Activated naive CD8-positive, alpha-beta T cell treated with anti-CD3 and anti-CD28 coated beads, Interleukin-2, amount 50 U/mL, for 24 hours (primary cell): ENCODE results near the gene CLEC4M.
"Not testable (repeated sequence)": the region's sequence is repeated elsewhere in the genome, so short reads cannot be mapped to it uniquely, and the experiment has no call there.

Experiments
- ATAC-seq: fragments of 150-1000 bp; cut with Tn5 transposase; one replicate; pipeline ENCODE4 v1.10.0; 2021
- DNase-seq: peaks from one replicate; pipeline ENCODE4 v3.0.0; 2021
- H3K27ac Mint-ChIP-seq: one replicate; pipeline ENCODE4 v1.8.0; 2021; ENCODE audit warnings: mild to moderate bottlenecking, mixed read lengths
- H3K27me3 Mint-ChIP-seq: one replicate; pipeline ENCODE4 v1.8.0; 2021; ENCODE audit warnings: mixed read lengths
- H3K36me3 Mint-ChIP-seq: one replicate; pipeline ENCODE4 v1.8.0; 2021; ENCODE audit warnings: low read depth, mixed read lengths
- H3K4me1 Mint-ChIP-seq: one replicate; pipeline ENCODE4 v1.8.0; 2021; ENCODE audit warnings: mixed read lengths
- H3K4me3 Mint-ChIP-seq: one replicate; pipeline ENCODE4 v1.8.0; 2021; ENCODE audit warnings: mild to moderate bottlenecking, moderate library complexity, mixed read lengths
- H3K9me3 Mint-ChIP-seq: one replicate; pipeline ENCODE4 v1.8.0; 2021; ENCODE audit warnings: mixed read lengths

Gene CLEC4M

GRCh38 chr19:7746903-7747884, 15.8 kb upstream of the CLEC4M start, which contains the start of gene CD209:
Gene CD209 (minus strand): TSS chr19:7747534. CDS start chr19:7747511, 23 bp downstream.
- H3K27me3 Mint-ChIP-seq = peaks cover 22% of the 10 kb centered on the region
- no peak for ATAC-seq
- peak within 1 kb of the TSS; percentile 44 for H3K27ac Mint-ChIP-seq
- no peak within 1 kb of the TSS for H3K4me3 Mint-ChIP-seq
- peaks cover 10% of the 10 kb centered on the region for H3K36me3 Mint-ChIP-seq
- peaks cover 40% of the 10 kb centered on the region for H3K4me1 Mint-ChIP-seq
- no peak for DNase-seq
- H3K9me3 Mint-ChIP-seq = peaks cover 12% of the 10 kb centered on the region

DNA sequence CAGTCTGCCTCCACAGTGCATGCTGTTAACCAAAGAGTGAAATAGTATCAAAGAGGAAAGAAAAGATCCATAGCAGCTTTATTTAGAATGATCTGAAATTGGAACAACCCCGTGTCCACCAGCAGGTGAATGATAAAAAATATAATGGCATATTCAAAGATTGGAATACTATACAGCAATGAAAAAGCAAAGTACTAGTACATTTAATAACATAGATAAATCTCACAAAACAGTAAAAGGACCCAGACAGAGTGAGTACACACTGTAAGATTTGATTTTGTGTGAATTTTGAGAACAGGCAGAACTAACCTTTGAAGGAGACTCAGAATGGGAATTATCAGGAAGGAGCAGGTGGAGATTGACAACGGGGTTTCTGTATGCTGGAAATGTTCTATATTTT, 14.9 kb upstream of the CLEC4M start:
- peaks cover 44% of the 10 kb centered on the region for H3K4me1 Mint-ChIP-seq
- no peak overlapping the region for H3K27ac Mint-ChIP-seq
- peaks cover 15% of the 10 kb centered on the region for H3K9me3 Mint-ChIP-seq
- H3K4me3 Mint-ChIP-seq = no peak overlapping the region
- H3K36me3 Mint-ChIP-seq = peaks cover 15% of the 10 kb centered on the region
- ATAC-seq (no peak), DNase-seq (no peak)
- H3K27me3 Mint-ChIP-seq = peaks cover 16% of the 10 kb centered on the region

- Mint-ChIP-seq H3K27ac (no peak overlapping the region), H3K9me3 (peaks cover 19% of the 10 kb centered on the region), H3K36me3 (peaks cover 19% of the 10 kb centered on the region), H3K4me3 (no peak overlapping the region), H3K27me3 (peaks cover 14% of the 10 kb centered on the region), H3K4me1 (peaks cover 43% of the 10 kb centered on the region)
- ATAC-seq = no peak
- DNase-seq = no peak
These were observed 14.3 kb upstream of the CLEC4M start for GRCh38 chr19:7748756-7749155.

- Mint-ChIP-seq H3K4me1 (peaks cover 43% of the 10 kb centered on the region), H3K27ac (peak overlapping the region; percentile 81), H3K36me3 (peaks cover 29% of the 10 kb centered on the region), H3K27me3 (peaks cover 19% of the 10 kb centered on the region), H3K9me3 (peaks cover 42% of the 10 kb centered on the region), H3K4me3 (no peak overlapping the region)
- peak; percentile 35 for DNase-seq
- peak; percentile 98 for ATAC-seq
These were observed 11.8 kb upstream of the CLEC4M start for GRCh38 chr19:7751157-7751783.

GRCh38 chr19:7756258-7756657, 6.8 kb upstream of the CLEC4M start:
- peaks cover 9% of the 10 kb centered on the region for H3K27me3 Mint-ChIP-seq
- no peak overlapping the region for H3K27ac Mint-ChIP-seq
- ATAC-seq (no peak), DNase-seq (no peak)
- peaks cover 60% of the 10 kb centered on the region for H3K9me3 Mint-ChIP-seq
- H3K4me1 Mint-ChIP-seq = peaks cover 26% of the 10 kb centered on the region
- H3K36me3 Mint-ChIP-seq = peaks cover 47% of the 10 kb centered on the region
- H3K4me3 Mint-ChIP-seq = no peak overlapping the region

- Mint-ChIP-seq H3K4me1 (peaks cover 16% of the 10 kb centered on the region), H3K36me3 (peaks cover 42% of the 10 kb centered on the region), H3K9me3 (peaks cover 58% of the 10 kb centered on the region), H3K4me3 (no peak overlapping the region), H3K27ac (no peak overlapping the region), H3K27me3 (peaks cover 11% of the 10 kb centered on the region)
- no peak for DNase-seq
- no peak for ATAC-seq
These were observed 5.7 kb upstream of the CLEC4M start for GRCh38 chr19:7757358-7757757.

DNA sequence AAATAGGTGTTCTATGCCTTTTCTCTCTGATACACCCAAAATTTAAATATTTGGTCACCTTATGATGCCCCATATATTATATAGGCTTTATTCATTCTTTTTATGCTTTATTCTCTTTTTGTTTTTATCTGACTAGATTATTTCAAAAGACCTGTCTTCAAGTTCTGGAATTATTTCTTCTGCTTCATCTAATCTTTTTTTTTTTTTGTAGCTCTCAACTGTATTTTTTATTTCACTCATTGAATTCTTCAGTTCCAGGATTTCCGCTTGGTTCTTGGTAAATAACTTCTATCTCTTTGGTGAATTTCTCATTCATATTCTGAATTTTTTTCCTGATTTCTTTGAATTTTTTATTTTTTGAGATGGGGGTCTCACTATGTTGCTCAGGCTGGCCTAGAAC, 3.9 kb upstream of the CLEC4M start:
- ATAC-seq = no peak
- peaks cover 34% of the 10 kb centered on the region for H3K36me3 Mint-ChIP-seq
- H3K4me1 Mint-ChIP-seq = peaks cover 10% of the 10 kb centered on the region
- no peak for DNase-seq
- H3K27me3 Mint-ChIP-seq = peaks cover 15% of the 10 kb centered on the region
- peaks cover 48% of the 10 kb centered on the region for H3K9me3 Mint-ChIP-seq
- no peak overlapping the region for H3K27ac Mint-ChIP-seq
- no peak overlapping the region for H3K4me3 Mint-ChIP-seq

DNA sequence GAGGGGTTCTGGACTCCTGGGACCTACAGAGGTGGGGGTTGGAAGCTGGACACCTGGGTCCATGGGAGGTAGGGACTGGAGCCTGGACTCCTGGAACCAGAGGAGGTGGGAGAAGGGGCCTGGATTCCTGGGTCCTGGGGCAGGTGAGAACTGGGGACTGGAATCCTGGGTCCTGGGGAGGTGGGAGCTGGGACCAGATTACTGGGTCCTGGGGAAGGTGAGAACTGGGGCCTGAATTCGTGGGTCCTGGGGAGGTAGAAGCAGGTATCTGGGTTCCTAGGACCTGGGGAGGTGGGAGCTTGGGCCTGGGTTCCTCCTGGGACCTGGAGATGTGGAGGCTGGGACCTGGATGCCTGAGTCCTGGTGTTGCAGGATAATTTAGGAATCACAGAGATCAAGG, 653 bp downstream of the CLEC4M start:
- Mint-ChIP-seq H3K27me3 (peaks cover 19% of the 10 kb centered on the region), H3K36me3 (peaks cover 10% of the 10 kb centered on the region), H3K9me3 (peaks cover 12% of the 10 kb centered on the region), H3K4me1 (peaks cover 5% of the 10 kb centered on the region), H3K27ac (no peak overlapping the region), H3K4me3 (no peak overlapping the region)
- DNase-seq = no peak
- no peak for ATAC-seq

DNA sequence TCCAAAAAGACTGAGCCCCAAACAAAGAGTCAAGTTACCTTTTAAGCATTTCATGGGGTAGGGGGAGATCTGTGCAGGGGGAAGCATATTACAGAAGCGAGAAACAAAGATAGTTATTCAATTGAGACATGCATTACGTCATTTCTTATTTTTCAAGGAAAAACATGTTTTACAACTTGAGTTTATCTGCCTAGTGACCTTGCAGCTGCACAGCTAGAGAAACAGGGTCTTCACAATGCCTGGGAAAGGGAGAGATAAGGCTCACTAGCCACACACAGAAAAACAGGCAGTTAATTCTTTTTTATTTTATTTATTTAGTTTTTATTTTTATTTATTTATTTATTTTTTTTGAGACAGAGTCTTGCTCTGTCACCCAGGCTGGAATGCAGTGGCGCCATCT, 1.1 kb downstream of the CLEC4M start:
- H3K4me3 Mint-ChIP-seq, H3K36me3 Mint-ChIP-seq, DNase-seq, H3K9me3 Mint-ChIP-seq, ATAC-seq, H3K4me1 Mint-ChIP-seq, H3K27ac Mint-ChIP-seq: not testable (repeated sequence)
- peaks cover 21% of the 10 kb centered on the region for H3K27me3 Mint-ChIP-seq

DNA sequence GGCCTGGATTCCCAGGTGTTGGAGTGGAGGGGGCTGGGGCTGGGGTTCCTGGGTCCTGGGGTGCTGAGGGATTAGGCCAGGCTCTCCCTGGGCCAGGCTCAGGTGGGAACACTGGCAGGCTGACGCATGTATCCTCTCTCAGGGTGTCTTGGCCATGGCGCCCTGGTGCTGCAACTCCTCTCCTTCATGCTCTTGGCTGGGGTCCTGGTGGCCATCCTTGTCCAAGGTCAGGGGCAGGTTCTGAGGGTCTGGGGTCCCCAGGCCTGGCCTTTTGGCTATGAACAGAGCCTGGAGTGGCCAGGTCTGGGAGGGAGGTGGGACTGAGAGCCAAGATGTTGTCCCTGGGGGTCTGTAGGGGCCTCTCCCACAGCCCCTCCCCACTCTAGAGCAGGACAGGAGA, 2.0 kb downstream of the CLEC4M start:
- H3K4me3 Mint-ChIP-seq, H3K4me1 Mint-ChIP-seq, H3K9me3 Mint-ChIP-seq, ATAC-seq, H3K36me3 Mint-ChIP-seq, DNase-seq, H3K27ac Mint-ChIP-seq: not testable (repeated sequence)
- H3K27me3 Mint-ChIP-seq = peaks cover 27% of the 10 kb centered on the region

- Mint-ChIP-seq H3K4me3 (no peak overlapping the region), H3K36me3 (no peaks in the 10 kb centered on the region), H3K9me3 (no peaks in the 10 kb centered on the region), H3K4me1 (peaks cover 10% of the 10 kb centered on the region), H3K27ac (no peak overlapping the region), H3K27me3 (peaks cover 28% of the 10 kb centered on the region)
- ATAC-seq (no peak), DNase-seq (no peak)
These were observed 3.5 kb downstream of the CLEC4M start for GRCh38 chr19:7766535-7766934.

GRCh38 chr19:7767487-7767886, 4.4 kb downstream of the CLEC4M start:
- Mint-ChIP-seq H3K9me3 (no peaks in the 10 kb centered on the region), H3K36me3 (no peaks in the 10 kb centered on the region), H3K4me3 (no peak overlapping the region), H3K27ac (no peak overlapping the region), H3K4me1 (peaks cover 17% of the 10 kb centered on the region), H3K27me3 (peaks cover 28% of the 10 kb centered on the region)
- ATAC-seq (no peak), DNase-seq (no peak)

DNA sequence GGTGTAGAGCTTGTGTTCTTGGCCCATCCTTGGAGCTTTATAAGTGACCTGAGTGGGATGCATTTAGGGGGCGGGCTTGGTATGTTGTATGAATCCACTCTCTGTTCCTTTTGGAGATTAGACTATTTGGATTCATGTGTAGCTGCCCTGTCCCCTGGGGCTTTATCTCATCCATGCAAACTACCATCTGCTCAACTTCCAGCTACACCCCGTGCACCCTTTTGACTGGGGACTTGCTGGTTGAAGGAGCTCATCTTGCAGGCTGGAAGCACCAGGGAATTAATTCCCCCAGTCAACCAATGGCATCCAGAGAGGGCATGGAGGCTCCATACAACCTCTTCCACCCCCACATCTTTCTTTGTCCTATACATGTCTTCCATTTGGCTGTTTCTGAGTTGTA, 6.1 kb downstream of the CLEC4M start:
- Mint-ChIP-seq H3K27ac (no peak overlapping the region), H3K27me3 (peaks cover 26% of the 10 kb centered on the region), H3K36me3 (peaks cover 4% of the 10 kb centered on the region), H3K9me3 (no peaks in the 10 kb centered on the region), H3K4me1 (peaks cover 25% of the 10 kb centered on the region), H3K4me3 (no peak overlapping the region)
- DNase-seq (no peak), ATAC-seq (no peak)

DNA sequence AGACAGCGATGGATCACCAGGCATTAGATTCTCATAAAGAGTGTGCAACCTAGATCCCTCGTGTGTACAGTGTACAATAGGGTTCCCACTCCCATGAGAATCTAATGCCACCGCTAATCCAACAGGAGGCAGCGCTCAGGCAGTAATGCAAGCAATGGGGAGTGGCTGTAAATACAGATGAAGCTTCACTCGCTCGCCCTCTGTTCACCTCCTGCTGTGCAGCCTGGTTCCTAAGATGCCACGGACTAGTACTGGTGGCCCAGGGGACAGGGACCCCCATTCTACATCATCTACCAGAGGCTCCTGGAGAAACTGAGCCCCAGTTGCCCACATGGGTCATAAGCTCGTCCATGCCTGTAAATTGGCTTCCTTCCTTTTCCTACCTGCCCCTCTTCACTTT, 8.0 kb downstream of the CLEC4M start:
- H3K4me3 Mint-ChIP-seq = no peak overlapping the region
- H3K36me3 Mint-ChIP-seq = peaks cover 4% of the 10 kb centered on the region
- H3K9me3 Mint-ChIP-seq = no peaks in the 10 kb centered on the region
- H3K27me3 Mint-ChIP-seq = peaks cover 30% of the 10 kb centered on the region
- H3K27ac Mint-ChIP-seq = no peak overlapping the region
- H3K4me1 Mint-ChIP-seq = peaks cover 28% of the 10 kb centered on the region
- no peak for DNase-seq
- no peak for ATAC-seq

GRCh38 chr19:7772752-7773291, 9.8 kb downstream of the CLEC4M start:
- peak overlapping the region; percentile 89 for H3K27ac Mint-ChIP-seq
- peaks cover 28% of the 10 kb centered on the region for H3K4me1 Mint-ChIP-seq
- DNase-seq (peak; percentile 34), ATAC-seq (peak; percentile 99)
- H3K4me3 Mint-ChIP-seq = peak overlapping the region; percentile 60
- no peaks in the 10 kb centered on the region for H3K9me3 Mint-ChIP-seq
- peaks cover 39% of the 10 kb centered on the region for H3K27me3 Mint-ChIP-seq
- H3K36me3 Mint-ChIP-seq = peaks cover 4% of the 10 kb centered on the region
